Loucy (cell line): ENCODE results near the gene KRTAP13-4.

ENCODE experiments used
- CTCF ChIP-seq: fragments of 200-600 bp; sonication (generic); conservative IDR thresholded peaks from 2 replicates; pipeline ENCODE4 v1.5.1; 2014; ENCODE audit warnings: mild to moderate bottlenecking, antibody characterized with exemption, low read length
- EZH2phosphoT487 ChIP-seq: fragments of 200-600 bp; IDR thresholded peaks from 2 replicates; pipeline ENCODE4 v1.6.1; 2018; ENCODE audit warnings: antibody characterized with exemption, mild to moderate bottlenecking, moderate library complexity, borderline replicate concordance

- no peak for TF ChIP-seq EZH2phosphoT487
- no peak for TF ChIP-seq CTCF
Measured at GRCh38 chr21:30478004-30478403, 48.0 kb downstream of the KRTAP13-4 start.
